ENCODE measurements around the gene ATP8A2.

Gene ATP8A2

GRCh38 chr13:25865391-25865790, 493.6 kb downstream of the ATP8A2 start:
- H3K9me3 ChIP-seq (ENCODE audit: control insufficient read depth, low read length), result no peaks in the 10 kb centered on the region
- H3K4me3 ChIP-seq (ENCODE audit: insufficient read depth in 1 of 2, low read depth in 1 of 2, low read length in 2 of 2), result no peak overlapping the region
- DNase-seq, result no peak
- peaks cover 5% of the 10 kb centered on the region for H3K4me1 ChIP-seq (ENCODE audit: control insufficient read depth, insufficient read depth, low read depth, low read length)
- H3K79me1 ChIP-seq (replicated peaks; ENCODE audit: low read length, poor library complexity, severe bottlenecking), result no peaks in the 10 kb centered on the region
- WGBS, result 100% methylated on average over 1 of the region's 2 CpGs
- no peak overlapping the region for H2BK15ac ChIP-seq (ENCODE audit: low read depth, poor library complexity, severe bottlenecking)
- no peak overlapping the region for H2AK5ac ChIP-seq (ENCODE audit: low read length, severe bottlenecking)
- no peak overlapping the region for H3K4ac ChIP-seq (ENCODE audit: low read depth in 1 of 2, low read length in 2 of 2)
- H3K36me3 ChIP-seq (ENCODE audit: control insufficient read depth in 1 of 2, insufficient read depth in 2 of 2, low read depth in 1 of 2, low read length in 2 of 2), result peaks cover 0 to 3% of the 10 kb centered on the region in 2 experiments
- H4K8ac ChIP-seq (ENCODE audit: low read length), result no peak overlapping the region
- H3K9ac ChIP-seq (ENCODE audit: low read length), result no peak overlapping the region
- no peak overlapping the region for H4K91ac ChIP-seq (ENCODE audit: low read length)
- no peak overlapping the region for H3K14ac ChIP-seq (ENCODE audit: low read length in 2 of 2)
- no peak overlapping the region for H3K18ac ChIP-seq (ENCODE audit: low read depth in 1 of 2, low read length in 2 of 2)
- peaks cover 0 to 39% of the 10 kb centered on the region in 2 experiments for H3K27me3 ChIP-seq (ENCODE audit: control insufficient read depth in 1 of 2, insufficient read depth in 1 of 2, low read length in 2 of 2)
- no peak overlapping the region for H3K27ac ChIP-seq (ENCODE audit: low read length, poor library complexity, severe bottlenecking)
- H3K4me2 ChIP-seq (ENCODE audit: low read length, poor library complexity, severe bottlenecking), result no peak overlapping the region
- no peak overlapping the region for H2AFZ ChIP-seq (ENCODE audit: low read depth, low read length)
- no peak overlapping the region for H2BK12ac ChIP-seq (ENCODE audit: low read length in 2 of 2)
- H2BK5ac ChIP-seq (ENCODE audit: low read depth, low read length, poor library complexity, severe bottlenecking), result no peak overlapping the region
- no peak overlapping the region for H2BK120ac ChIP-seq (ENCODE audit: low read depth, low read length)
- no peak overlapping the region for H3K23ac ChIP-seq (ENCODE audit: low read length in 2 of 2)

DNA sequence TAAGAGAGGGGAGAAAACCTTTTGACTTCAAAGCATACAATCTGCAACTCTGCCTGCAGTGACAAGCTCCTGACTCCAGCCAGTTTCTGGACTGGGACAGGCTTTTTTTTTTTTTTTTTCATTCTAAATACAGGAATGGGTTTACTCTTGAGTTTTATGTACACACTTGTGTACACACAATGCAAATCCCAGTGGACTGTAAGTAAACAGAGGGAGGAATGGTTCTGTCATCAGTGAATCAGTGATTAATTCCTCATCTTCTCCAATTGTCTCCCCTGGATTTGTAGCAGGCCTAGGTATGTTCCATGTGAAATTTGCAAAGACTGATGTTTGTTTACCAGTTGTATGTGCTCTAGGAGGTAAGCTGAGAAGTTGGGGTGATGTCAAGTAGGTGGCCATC, 495.3 kb downstream of the ATP8A2 start:
- no peak for DNase-seq
- peaks cover 0 to 5% of the 10 kb centered on the region in 2 experiments for H3K36me3 ChIP-seq (ENCODE audit: control insufficient read depth in 1 of 2, insufficient read depth in 2 of 2, low read depth in 1 of 2, low read length in 2 of 2)
- no peak overlapping the region for H3K9ac ChIP-seq (ENCODE audit: low read length)
- H3K27ac ChIP-seq (ENCODE audit: low read length, poor library complexity, severe bottlenecking), result no peak overlapping the region
- H2AFZ ChIP-seq (ENCODE audit: low read depth, low read length), result no peak overlapping the region
- H3K9me3 ChIP-seq (ENCODE audit: control insufficient read depth, low read length), result no peaks in the 10 kb centered on the region
- no peak overlapping the region for H3K14ac ChIP-seq (ENCODE audit: low read length in 2 of 2)
- H2BK15ac ChIP-seq (ENCODE audit: low read depth, poor library complexity, severe bottlenecking), result no peak overlapping the region
- no peak overlapping the region for H3K4me3 ChIP-seq (ENCODE audit: insufficient read depth in 1 of 2, low read depth in 1 of 2, low read length in 2 of 2)
- H3K27me3 ChIP-seq (ENCODE audit: control insufficient read depth in 1 of 2, insufficient read depth in 1 of 2, low read length in 2 of 2), result peaks cover 0 to 43% of the 10 kb centered on the region in 2 experiments
- no peak overlapping the region for H4K91ac ChIP-seq (ENCODE audit: low read length)
- H3K18ac ChIP-seq (ENCODE audit: low read depth in 1 of 2, low read length in 2 of 2), result no peak overlapping the region
- H2BK12ac ChIP-seq (ENCODE audit: low read length in 2 of 2), result no peak overlapping the region
- no peak overlapping the region for H2BK5ac ChIP-seq (ENCODE audit: low read depth, low read length, poor library complexity, severe bottlenecking)
- no peak overlapping the region for H2AK5ac ChIP-seq (ENCODE audit: low read length, severe bottlenecking)
- H3K4ac ChIP-seq (ENCODE audit: low read depth in 1 of 2, low read length in 2 of 2), result no peak overlapping the region
- H4K8ac ChIP-seq (ENCODE audit: low read length), result no peak overlapping the region
- H3K4me2 ChIP-seq (ENCODE audit: low read length, poor library complexity, severe bottlenecking), result no peak overlapping the region
- H2BK120ac ChIP-seq (ENCODE audit: low read depth, low read length), result no peak overlapping the region
- H3K79me1 ChIP-seq (replicated peaks; ENCODE audit: low read length, poor library complexity, severe bottlenecking), result no peaks in the 10 kb centered on the region
- no peak overlapping the region for H3K23ac ChIP-seq (ENCODE audit: low read length in 2 of 2)
- peaks cover 5% of the 10 kb centered on the region for H3K4me1 ChIP-seq (ENCODE audit: control insufficient read depth, insufficient read depth, low read depth, low read length)

- H4K8ac ChIP-seq (ENCODE audit: low read length), result no peak overlapping the region
- WGBS, result 92% methylated on average over 5 of the region's 5 CpGs
- no peak overlapping the region for H3K4me2 ChIP-seq (ENCODE audit: low read length, poor library complexity, severe bottlenecking)
These were observed 496.7 kb downstream of the ATP8A2 start for GRCh38 chr13:25868490-25868889.

DNA sequence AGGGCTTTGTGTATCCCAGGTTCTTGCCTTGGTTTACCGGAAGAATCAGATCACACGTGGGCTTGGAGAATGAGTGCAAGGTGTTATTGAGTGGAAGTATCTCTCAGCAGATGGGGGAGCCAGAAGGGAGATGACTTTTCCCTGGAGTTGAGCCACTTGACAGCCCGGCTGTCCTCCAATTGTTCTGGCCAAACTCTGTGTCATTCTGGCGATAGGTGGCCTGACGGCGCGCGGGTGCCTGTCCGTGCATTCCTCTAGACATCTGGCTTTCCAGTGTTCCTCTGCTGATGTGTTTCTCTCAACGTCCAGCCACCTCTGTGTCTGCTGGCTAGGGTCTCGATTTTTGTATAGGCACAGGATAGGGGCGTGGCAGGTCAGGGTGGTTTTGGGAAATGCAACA, 498.2 kb downstream of the ATP8A2 start:
- H2BK120ac ChIP-seq (ENCODE audit: low read depth, low read length), result no peak overlapping the region
- H3K36me3 ChIP-seq (ENCODE audit: control insufficient read depth in 1 of 2, insufficient read depth in 2 of 2, low read depth in 1 of 2, low read length in 2 of 2), result peaks cover 0 to 6% of the 10 kb centered on the region in 2 experiments
- no peak overlapping the region for H3K4me2 ChIP-seq (ENCODE audit: low read length, poor library complexity, severe bottlenecking)
- no peak overlapping the region for H3K27ac ChIP-seq (ENCODE audit: low read length, poor library complexity, severe bottlenecking)
- H3K9ac ChIP-seq (ENCODE audit: low read length), result no peak overlapping the region
- peaks cover 8% of the 10 kb centered on the region for H3K4me1 ChIP-seq (ENCODE audit: control insufficient read depth, insufficient read depth, low read depth, low read length)
- no peaks in the 10 kb centered on the region for H3K79me1 ChIP-seq (replicated peaks; ENCODE audit: low read length, poor library complexity, severe bottlenecking)
- H2AFZ ChIP-seq (ENCODE audit: low read depth, low read length), result no peak overlapping the region
- no peak overlapping the region for H2BK12ac ChIP-seq (ENCODE audit: low read length in 2 of 2)
- H3K4ac ChIP-seq (ENCODE audit: low read depth in 1 of 2, low read length in 2 of 2), result no peak overlapping the region
- no peak overlapping the region for H3K18ac ChIP-seq (ENCODE audit: low read depth in 1 of 2, low read length in 2 of 2)
- no peaks in the 10 kb centered on the region for H3K9me3 ChIP-seq (ENCODE audit: control insufficient read depth, low read length)
- H3K14ac ChIP-seq (ENCODE audit: low read length in 2 of 2), result no peak overlapping the region
- no peak overlapping the region for H3K4me3 ChIP-seq (ENCODE audit: insufficient read depth in 1 of 2, low read depth in 1 of 2, low read length in 2 of 2)
- no peak overlapping the region for H4K8ac ChIP-seq (ENCODE audit: low read length)
- no peak overlapping the region for H2BK5ac ChIP-seq (ENCODE audit: low read depth, low read length, poor library complexity, severe bottlenecking)
- H2BK15ac ChIP-seq (ENCODE audit: low read depth, poor library complexity, severe bottlenecking), result no peak overlapping the region
- no peak overlapping the region for H4K91ac ChIP-seq (ENCODE audit: low read length)
- WGBS, result 92% methylated on average over 12 of the region's 12 CpGs
- DNase-seq, result no peak
- H3K23ac ChIP-seq (ENCODE audit: low read length in 2 of 2), result no peak overlapping the region
- no peak overlapping the region for H2AK5ac ChIP-seq (ENCODE audit: low read length, severe bottlenecking)
- peaks cover 0 to 38% of the 10 kb centered on the region in 2 experiments for H3K27me3 ChIP-seq (ENCODE audit: control insufficient read depth in 1 of 2, insufficient read depth in 1 of 2, low read length in 2 of 2)

More at GRCh38 chr13:25868490-25868889, 496.7 kb downstream of the ATP8A2 start:
- no peak overlapping the region for H3K23ac ChIP-seq (ENCODE audit: low read length in 2 of 2)
- H3K79me1 ChIP-seq (replicated peaks; ENCODE audit: low read length, poor library complexity, severe bottlenecking), result no peaks in the 10 kb centered on the region
- H3K4me3 ChIP-seq (ENCODE audit: insufficient read depth in 1 of 2, low read depth in 1 of 2, low read length in 2 of 2), result no peak overlapping the region
- no peak overlapping the region for H2BK12ac ChIP-seq (ENCODE audit: low read length in 2 of 2)
- H3K9ac ChIP-seq (ENCODE audit: low read length), result no peak overlapping the region
- peaks cover 0 to 6% of the 10 kb centered on the region in 2 experiments for H3K36me3 ChIP-seq (ENCODE audit: control insufficient read depth in 1 of 2, insufficient read depth in 2 of 2, low read depth in 1 of 2, low read length in 2 of 2)
- H2BK15ac ChIP-seq (ENCODE audit: low read depth, poor library complexity, severe bottlenecking), result no peak overlapping the region
- H3K9me3 ChIP-seq (ENCODE audit: control insufficient read depth, low read length), result no peaks in the 10 kb centered on the region
- H3K4me1 ChIP-seq (ENCODE audit: control insufficient read depth, insufficient read depth, low read depth, low read length), result peaks cover 4% of the 10 kb centered on the region
- H2AK5ac ChIP-seq (ENCODE audit: low read length, severe bottlenecking), result no peak overlapping the region
- no peak overlapping the region for H2BK120ac ChIP-seq (ENCODE audit: low read depth, low read length)
- no peak overlapping the region for H3K27ac ChIP-seq (ENCODE audit: low read length, poor library complexity, severe bottlenecking)
- H3K18ac ChIP-seq (ENCODE audit: low read depth in 1 of 2, low read length in 2 of 2), result no peak overlapping the region
- no peak overlapping the region for H3K4ac ChIP-seq (ENCODE audit: low read depth in 1 of 2, low read length in 2 of 2)
- H4K91ac ChIP-seq (ENCODE audit: low read length), result no peak overlapping the region
- no peak overlapping the region for H2AFZ ChIP-seq (ENCODE audit: low read depth, low read length)
- H2BK5ac ChIP-seq (ENCODE audit: low read depth, low read length, poor library complexity, severe bottlenecking), result no peak overlapping the region
- no peak overlapping the region for H3K14ac ChIP-seq (ENCODE audit: low read length in 2 of 2)
- peaks cover 0 to 43% of the 10 kb centered on the region in 2 experiments for H3K27me3 ChIP-seq (ENCODE audit: control insufficient read depth in 1 of 2, insufficient read depth in 1 of 2, low read length in 2 of 2)
- DNase-seq, result no peak
